Prostate gland (tissue), 2 donors: ENCODE results near the gene ARHGEF38.
"Not testable (repeated sequence)": the region's sequence is repeated elsewhere in the genome, so short reads cannot be mapped to it uniquely, and the experiment has no call there.

Experiments used
- CTCF ChIP-seq, 4 experiments: fragments of 200-600 bp in 2 of 4; fragments of 450-650 bp in 2 of 4; sonication (generic) in 2 of 4; IDR thresholded peaks; 1 replicate in 3 of 4; 2 replicates in 1 of 4; pipeline ENCODE4 v1.5.1; 2016 to 2019; ENCODE audit warnings: antibody characterized with exemption in 4 of 4, mild to moderate bottlenecking in 2 of 4, moderate library complexity in 2 of 4
- POLR2A ChIP-seq: fragments of 450-650 bp; IDR thresholded peaks from one replicate; pipeline ENCODE4 v1.6.1; 2016; ENCODE audit warnings: antibody characterized with exemption, mild to moderate bottlenecking

- TF ChIP-seq POLR2A; CTCF (IDR thresholded peaks at IDR 0.05): not testable (repeated sequence)
Observed at GRCh38 chr4:105694812-105695211, 142.4 kb downstream of the ARHGEF38 start.
